Measurements from ENCODE around the gene KANSL3.
"Not testable (repeated sequence)": the region's sequence is repeated elsewhere in the genome, so short reads cannot be mapped to it uniquely, and the experiment has no call there.

Gene KANSL3

DNA sequence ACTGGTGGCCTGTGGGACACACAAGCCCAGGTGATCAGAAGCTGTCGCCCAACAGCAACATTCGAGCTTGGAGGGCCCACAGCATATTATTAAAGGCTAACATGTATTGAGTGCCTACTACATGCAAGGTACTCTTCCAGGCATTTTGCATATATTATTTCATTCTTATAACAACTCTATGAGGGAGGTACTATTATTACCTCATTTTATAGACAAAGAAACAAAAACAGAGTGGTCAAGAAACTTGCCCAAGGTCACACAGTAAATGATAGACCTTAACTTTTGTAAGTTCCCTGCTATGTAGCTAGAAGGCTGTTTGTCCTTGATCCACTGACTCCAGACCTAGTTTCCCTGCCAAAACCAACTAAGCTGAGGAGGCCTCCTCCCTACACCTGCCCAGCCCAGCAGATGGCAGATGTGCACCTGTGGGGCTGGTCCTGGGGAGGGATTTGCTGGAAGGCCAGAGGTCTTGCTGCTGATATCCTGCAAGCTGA lies 35.7 kb downstream of the KANSL3 start:
- no peak for DNase-seq

DNA sequence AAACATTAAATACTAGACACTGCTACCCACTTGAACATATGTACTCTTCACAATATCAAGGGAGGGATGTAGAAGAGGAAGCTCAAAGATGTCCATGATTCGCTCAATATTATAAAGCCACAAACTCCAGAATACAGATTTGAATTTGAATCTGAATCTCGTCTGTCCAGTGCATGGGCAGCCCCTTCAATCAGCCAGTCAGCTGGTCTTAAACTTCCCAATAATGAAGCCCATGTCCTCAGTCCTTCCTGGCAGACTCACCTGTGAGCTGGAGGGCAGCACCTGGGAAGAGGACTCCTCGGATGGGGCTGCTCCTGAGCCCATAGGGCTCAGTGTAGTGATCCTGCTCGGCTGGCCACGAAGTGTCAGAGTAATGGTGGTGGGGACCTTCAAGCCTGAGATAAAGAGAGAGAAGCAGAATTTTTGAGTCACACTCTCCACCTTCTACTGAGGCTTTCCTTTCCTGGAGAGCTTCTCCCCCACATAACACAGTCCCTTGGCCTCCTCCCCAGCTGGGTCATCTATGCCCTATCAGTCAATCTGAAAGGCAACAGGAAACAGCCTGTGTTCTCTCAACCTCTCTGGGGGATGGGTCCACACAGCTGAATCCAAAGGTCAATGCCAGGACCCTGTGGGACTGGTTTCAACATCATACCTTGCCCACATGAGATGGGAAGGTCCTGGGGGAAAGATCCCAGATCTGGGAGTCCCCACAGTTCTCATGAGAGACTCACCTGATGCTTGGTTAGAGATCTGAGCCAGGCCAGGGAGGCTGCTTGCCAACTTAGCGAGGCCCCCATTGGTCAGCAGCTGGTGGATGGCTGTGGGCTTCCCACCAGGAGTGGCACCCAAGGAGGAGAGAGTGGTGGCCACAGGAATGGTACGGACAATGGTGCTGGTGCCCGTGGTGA lies 36.5 kb downstream of the KANSL3 start:
- DNase-seq, result no peak

DNA sequence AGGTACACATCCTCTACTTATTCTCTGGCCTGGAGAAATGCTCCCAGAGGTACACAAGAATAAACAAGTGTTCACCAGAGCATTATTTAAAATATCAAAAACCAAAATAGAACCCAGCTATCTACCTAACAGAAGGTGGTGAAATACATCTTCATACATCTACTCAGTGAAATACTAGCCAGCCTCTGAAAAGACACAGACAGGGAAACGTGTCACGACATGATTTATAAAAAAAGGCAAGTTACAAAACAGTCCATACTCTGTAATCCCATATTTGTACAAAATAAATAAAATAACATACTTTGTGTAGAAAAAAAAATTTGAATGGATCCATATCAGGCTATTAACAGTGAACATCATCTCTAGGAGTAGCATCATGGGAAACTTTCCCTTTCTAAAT lies 38.2 kb downstream of the KANSL3 start:
- DNase-seq, result no peak

DNA sequence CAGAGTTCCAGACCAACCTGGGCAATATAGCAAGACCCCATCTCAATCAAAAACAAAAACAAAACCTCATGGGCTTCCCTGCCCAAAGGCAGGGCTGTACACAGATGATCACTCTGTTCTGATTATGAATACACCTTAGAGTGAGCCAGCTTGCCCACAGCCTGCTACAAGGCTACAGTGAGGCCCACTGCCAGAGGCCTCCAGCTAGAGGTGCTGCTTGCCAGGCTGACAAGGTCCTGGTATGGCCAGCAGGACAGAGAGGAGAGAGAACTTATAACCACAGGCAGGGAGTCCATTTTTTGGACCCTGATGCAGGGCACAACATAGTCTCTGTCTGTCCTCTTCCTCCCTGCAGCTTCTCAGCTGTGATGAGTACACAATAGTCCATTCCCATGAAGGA lies 41.5 kb downstream of the KANSL3 start:
- no peak for DNase-seq

DNA sequence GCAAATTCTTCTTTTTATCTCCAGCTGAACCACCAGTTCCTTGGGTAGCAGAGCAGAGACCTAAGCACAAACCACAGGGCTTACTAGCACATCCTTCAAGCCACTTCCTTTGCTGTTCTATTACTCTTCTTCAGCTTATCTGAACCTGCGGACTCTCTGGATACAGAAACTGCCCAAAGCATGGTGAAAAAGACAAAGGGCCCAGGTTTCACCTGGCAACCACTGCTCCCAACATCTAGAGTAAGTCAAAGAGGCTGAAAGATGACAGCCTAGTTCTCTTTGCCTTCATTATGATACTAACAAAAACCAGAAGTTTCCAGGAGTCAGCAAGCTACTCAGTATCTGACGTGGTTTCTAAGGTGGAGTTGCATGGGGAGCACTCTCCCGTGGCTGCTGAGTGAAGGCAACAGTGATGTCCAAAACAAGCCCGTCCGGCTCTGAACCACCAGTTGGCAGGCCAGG lies 43.4 kb downstream of the KANSL3 start:
- no peak for DNase-seq

DNA sequence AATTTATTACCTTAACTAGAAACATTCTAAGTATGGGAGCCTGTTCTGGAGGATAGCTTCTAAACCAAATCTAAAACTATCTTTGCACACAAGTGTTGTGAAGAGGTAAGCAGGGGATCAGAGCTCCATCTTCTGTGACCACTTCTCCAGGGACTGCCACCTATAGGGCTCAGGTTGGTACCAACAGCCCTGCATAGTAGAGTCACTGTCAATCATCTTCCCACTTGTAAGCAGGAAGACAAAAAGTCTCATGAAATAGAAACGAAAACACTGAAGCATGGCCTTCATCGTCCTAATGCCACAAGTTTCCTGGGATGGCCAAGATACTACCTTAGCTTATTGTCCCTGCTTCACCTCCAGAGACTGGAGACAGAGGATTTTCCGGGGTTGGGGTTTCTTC lies 43.8 kb downstream of the KANSL3 start:
- no peak for DNase-seq

DNA sequence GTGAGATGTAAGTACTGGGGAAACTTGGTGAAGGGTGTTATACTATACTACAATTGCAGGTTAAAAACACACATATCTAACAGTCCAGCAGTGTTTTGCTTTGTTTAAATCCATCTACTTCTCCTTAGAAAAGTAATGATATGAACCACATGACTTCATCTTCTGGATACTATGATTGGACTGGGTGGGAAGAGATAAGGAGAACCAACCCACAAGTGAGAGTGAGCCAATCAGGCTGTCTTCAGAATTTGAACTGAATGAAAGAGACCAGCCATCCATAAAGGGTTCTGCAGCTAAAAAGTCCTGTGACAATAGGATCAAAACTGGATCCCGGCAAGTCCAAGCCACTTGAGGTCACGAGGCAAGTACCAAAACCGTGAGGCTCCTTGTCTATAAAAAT lies 46.6 kb downstream of the KANSL3 start:
- no peak for DNase-seq

DNA sequence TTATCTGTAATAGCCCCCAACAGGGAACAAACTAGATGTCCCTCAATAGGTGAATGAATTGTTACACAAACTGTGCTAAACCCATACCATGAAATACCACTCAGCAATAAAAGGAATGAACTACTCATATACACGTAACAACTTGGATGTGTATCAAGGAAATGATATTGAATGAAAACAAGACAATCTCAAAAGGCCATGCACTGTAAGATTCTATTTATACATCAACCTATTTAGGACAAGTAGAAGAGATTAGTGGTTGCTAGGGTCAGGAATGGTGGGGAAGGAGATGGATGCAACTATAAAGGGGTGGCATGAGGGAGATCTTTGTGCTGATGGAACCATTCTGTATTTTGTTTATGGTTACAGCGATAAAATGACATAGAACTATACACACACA lies 47.1 kb downstream of the KANSL3 start:
- DNase-seq, result no peak

DNA sequence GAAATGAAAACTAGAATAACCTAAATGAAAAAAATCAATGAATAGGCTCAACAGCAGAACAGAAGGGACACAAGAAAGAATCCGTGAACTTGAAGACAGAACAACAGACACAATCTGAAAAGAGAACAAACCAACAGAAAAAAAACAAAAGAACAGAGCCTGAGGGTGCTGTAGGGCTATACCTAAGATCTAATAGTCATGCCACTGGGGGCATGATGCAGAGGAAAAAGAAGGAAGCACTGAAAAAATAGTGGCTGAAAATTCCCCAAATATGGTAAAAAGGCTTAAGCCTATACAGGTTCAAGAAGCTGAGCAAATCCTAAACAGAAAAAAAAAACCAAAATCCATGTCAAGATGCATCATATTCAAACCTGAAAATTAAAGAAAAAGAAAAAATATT lies 50.3 kb downstream of the KANSL3 start:
- no peak for DNase-seq

DNA sequence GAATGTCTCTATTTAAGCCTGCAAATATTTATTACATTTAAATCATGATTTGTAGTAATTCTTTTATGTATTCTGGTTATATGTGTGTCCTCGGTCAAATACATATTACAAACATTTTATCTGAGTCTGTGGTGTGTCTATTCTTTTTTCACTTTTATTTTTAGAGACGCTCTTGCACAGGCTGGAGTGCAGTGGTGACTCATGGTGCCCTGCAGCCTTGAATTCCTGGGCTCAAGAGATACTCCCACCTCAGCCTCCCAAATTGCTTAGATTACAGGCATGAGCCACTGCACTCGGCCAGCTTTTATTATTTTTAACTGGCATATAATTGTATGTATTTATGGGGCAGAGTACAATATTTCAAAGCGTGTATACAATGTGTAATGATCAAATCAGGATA lies 54.1 kb downstream of the KANSL3 start:
- no peak for DNase-seq

DNA sequence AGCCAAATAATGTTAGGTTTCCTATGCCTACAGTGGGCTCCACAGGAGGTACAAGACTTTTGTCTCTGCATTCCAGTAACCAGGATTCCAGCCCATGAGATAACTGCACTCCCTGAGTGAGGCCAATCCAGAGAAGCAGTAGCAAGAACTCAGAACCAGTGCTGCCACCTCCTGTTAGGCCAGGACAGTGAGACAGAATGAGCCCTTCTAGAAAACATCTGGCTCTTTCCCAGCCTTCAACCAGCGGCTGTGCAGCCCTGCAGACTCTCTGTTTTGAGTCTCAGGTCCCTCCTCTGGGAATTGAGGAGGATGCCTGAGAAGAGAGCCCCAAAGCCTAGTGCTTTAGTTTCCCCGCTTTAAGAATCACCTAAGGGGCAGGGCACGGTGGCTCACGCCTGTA lies 57.3 kb downstream of the KANSL3 start:
- DNase-seq, result no peak

DNA sequence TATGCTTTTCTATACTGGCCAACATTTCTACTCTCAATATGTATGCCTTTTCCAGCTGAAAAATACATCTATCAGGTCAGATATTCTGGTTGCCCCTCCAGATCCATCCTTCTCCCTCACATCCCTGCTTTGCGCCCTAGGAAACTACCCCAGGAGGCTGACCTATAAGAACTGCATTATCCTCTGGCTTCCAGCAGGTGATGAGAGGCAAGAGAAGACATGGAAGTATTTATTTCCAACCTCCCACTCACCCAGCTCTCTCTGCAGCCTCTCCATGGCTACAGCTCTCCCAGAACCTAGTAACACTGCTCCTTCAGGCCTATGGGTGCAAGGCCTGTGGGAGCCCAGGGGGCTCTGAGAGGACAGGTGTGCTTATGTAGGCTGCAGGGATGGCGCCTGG lies 58.7 kb downstream of the KANSL3 start:
- DNase-seq, result no peak

DNA sequence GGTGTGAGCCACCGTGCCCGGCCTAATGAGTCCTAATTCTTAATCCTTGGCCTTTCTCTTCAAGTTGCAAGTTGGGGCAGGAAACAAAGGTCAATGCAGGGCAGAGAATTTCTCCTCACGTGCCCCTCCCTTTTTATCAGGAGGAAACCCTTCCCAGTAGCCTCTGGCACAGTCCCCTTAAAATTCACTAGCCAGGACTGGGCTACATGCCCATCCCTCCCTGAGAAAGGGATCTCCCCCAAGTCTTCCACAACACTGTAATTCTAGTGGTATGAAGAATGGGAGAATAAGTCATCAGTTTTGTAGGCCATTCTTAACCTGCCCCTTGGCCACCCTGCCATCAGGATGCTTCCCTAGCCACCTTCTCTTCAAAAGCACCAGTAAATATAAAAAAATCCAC lies 59.4 kb downstream of the KANSL3 start:
- DNase-seq, result no peak

DNA sequence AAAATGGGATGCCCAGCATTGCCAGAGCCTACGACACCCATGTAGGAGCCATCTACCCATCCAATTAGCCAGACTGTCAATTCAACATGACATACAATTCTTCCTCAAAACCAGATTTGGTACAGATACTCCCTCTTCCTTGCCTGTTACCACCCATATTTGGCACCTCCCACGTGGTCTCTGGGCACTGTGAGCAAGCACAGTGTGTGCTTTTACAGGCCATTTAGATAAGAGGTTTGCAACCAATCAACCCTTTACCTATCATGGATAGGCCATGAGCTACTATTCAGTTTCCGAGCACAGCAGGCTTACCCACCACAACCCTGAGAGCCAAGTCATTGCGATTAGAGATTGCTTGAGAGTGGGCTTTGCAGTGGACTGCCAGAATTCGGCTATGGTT lies 60.6 kb downstream of the KANSL3 start:
- no peak for DNase-seq

DNA sequence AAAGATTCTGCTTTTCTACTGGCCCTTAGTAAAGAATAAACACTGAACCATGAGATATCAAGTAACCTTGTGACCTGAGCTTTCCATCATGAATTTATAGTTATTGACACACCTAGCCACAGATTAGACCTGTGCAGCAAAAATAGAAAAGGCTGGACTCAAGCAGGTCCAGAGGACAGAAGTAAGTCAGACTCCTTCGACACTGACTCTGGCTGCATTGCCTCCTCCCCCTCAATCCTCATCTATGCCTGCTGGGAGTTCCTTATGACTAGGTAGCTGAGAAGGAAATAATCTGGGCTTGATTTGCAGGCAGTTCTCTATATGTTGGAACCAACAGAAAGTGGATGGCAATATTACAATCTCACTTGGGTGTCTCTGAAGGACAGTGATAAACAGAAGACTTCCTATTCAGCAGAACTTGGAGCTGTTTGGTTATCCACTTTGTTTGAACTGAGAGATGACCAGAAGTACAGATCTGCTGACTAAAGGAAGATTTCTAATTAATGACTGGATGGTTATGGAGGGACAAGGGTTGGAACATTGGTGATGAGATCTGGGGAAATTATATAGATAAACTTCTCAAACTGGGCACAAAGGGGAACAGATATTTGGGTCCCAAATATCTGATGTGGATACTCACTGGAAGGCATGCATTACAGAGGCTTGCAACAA lies 62.2 kb downstream of the KANSL3 start:
- DNase-seq, result no peak

DNA sequence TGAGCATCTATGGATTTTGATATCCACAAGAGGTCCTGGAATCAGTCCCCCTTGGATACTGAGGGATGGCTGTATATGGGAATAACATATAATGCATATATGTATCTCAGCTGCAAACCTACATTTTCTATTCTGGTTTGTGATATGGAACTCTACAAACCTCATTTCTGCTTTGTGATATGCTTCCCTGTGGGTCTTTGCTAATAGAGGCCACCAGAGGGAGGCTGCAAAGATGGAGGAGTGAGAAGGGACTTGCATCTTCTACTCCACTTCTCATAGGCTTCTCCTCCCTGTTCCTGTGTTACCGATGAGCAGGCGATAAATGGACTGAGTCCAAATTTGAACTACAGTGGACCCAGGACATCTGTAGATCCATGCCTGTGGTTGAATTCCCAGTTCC lies 63.7 kb downstream of the KANSL3 start:
- DNase-seq, result no peak

DNA sequence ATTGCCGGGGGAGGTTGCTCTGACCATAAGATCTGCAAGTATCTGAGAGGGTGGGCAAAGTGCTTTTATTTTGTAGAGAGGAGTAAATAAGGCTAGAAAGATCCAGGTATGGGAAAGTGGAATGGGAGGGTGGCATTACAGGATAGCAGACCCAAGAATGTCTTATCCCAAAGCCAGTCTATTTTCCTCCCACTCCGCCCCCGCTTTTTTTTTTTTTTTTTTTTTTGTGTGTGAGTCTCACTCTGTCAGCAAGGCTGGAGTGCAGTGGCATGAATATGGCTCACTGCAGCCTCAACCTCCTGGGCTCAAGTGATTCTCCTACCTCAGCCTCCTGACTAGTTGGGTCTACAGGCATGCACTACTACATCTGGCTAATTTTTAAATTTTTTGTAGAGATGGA lies 70.0 kb downstream of the KANSL3 start:
- no peak for DNase-seq

DNA sequence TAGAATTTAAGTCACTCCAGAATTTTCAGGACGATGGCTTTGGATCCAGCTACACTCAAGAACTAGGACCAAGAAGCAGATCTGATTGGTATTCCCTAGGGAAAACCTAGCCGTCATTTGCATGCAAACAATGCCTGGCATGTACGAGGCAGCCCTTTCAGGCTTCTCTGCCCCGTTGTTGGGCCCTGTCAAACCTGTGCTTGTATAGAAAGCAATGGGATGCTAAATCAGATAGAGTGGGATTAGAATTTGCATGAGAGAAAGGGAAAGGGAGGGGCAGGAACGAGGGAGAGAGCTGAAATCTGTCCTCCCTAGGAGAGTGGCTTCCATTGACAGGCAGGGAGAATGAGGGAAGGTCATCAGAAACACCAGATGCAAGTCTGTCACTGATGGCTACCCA lies 73.0 kb downstream of the KANSL3 start:
- no peak for DNase-seq

DNA sequence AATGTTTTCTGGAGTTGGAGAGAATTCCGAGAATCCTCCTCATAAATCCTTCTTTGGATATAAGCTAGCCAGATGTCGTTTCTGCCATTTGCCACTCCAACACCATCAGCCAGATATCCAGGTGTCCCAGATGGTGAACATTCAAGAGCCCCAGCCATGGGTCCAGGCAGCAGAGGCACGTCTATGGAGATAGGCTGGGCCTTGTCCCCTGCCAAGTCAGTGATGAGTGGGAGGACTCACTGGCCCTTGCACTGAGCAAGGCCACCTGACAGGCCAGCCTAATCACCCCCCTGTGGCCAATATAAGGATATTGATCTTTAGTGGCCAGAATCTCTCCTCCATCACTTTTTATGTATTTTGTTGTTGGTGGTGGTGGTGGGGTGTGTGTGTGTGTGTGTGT lies 73.5 kb downstream of the KANSL3 start:
- DNase-seq, result no peak

DNA sequence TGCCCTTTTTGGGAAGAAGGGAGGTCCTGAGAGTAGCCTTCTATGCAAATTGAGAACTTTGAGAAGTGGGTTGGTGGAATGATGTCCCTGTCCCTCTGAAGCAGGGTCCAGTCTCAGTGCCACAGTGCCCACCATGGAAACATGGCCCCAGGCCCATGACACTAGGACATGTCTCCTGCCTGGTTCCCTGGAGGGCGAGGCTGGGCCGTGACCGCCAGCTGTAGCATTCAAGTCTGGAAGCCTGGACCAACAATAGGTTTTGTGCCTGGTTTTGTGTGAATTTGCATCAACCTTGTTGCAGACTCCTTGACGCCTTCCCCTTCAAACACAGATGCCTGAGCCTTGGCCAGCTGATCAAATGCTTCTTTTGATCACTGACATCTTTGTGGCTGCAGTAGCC lies 74.1 kb downstream of the KANSL3 start:
- DNase-seq, result no peak

DNA sequence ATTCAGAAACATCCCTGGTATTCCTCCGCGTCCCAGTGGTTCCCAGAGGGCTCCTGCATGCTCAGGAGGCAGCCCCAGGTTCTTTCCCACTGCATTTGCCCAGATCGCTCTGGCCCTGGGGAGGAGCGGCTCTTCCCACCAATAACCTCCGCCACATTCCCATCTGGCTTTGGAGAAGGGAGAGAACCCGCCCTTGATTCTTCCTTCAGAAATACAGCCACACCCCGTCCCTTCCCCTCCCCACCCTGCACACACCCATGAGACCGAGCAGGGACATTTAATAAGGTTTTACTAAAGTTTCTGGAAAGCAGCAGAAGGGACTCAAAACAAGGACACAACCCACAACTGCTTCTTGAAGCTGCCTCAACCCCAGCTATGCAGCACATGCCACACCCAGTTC lies 79.6 kb downstream of the KANSL3 start:
- DNase-seq, result no peak

DNA sequence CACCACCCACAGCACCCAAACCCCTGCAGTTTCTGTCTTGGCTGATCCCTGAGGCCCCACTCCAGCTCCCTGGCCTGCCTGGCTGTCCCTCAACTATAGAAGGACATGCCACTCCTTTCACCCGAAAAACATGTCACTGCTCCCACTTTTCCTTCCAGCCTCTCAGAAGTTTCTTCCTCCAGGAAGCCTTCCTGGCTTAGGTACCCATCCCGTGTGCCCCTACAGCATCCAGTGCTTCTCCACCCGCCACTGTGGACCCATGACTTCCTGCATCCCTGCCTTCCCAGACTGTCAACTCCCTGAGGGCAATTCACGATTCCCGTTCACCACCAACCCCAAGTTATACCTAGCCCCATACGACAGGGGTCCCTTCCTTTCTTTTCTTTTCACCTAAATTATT lies 80.1 kb downstream of the KANSL3 start:
- DNase-seq, result no peak

DNA sequence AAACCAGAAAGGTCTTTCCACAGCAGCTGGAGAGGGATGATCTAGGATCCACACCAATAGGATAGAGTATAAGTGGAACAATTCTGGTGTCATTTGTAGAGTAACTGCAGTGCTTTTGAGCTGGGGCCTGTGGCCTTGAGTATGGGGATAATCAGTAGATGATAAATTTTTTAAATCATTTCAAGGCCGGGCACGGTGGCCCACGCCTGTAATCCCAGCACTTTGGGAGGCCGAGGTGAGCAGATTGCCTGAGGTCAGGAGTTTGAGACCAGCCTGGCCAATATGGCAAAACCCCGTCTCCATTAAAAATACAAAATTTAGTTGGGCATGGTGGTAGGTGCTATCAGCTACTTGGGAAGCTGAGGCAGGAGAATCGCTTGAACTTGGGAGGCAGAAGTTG lies 80.7 kb downstream of the KANSL3 start:
- DNase-seq, result not testable (repeated sequence)

Measured in femur (tissue), 1 donor.